Endothelial cell of umbilical vein (primary cell): ENCODE results near the gene CNNM4.

Experiments
- CTCF ChIP-seq, 2 donors: IDR thresholded peaks; 1 replicate in 1 of 2; 2 replicates in 1 of 2; pipeline ENCODE4 v1.5.1; 2011; ENCODE audit warnings: low read length in 2 of 2, mild to moderate bottlenecking in 2 of 2, moderate library complexity in 2 of 2, control low read depth in 1 of 2, inconsistent platforms in 1 of 2, low read depth in 1 of 2; ENCODE audit not compliant: insufficient read depth in 1 of 2; ENCODE audit errors: extremely low read depth in 1 of 2
- EZH2 ChIP-seq: IDR thresholded peaks from 2 replicates; pipeline ENCODE4 v1.6.1; 2012; ENCODE audit warnings: borderline replicate concordance, low read depth, mild to moderate bottlenecking, moderate library complexity, low read length, inconsistent platforms; ENCODE audit not compliant: severe bottlenecking
- FOS ChIP-seq: IDR thresholded peaks from 2 replicates; pipeline ENCODE4 v1.6.1; 2011; ENCODE audit warnings: mild to moderate bottlenecking, low read length, moderate library complexity, borderline replicate concordance; ENCODE audit not compliant: insufficient read depth
- JUN ChIP-seq: IDR thresholded peaks from 2 replicates; pipeline ENCODE4 v1.6.1; 2011; ENCODE audit warnings: borderline replicate concordance, low read depth; ENCODE audit not compliant: insufficient read length, insufficient read depth
- MAX ChIP-seq: IDR thresholded peaks from 2 replicates; pipeline ENCODE4 v1.6.1; 2011; ENCODE audit not compliant: insufficient read depth, insufficient read length
- POLR2A ChIP-seq: IDR thresholded peaks from 2 replicates; pipeline ENCODE4 v1.6.1; 2012; ENCODE audit warnings: low read depth, mild to moderate bottlenecking, control low read depth, low read length
- POLR2AphosphoS5 ChIP-seq: IDR thresholded peaks from 2 replicates; pipeline ENCODE4 v1.6.1; 2012; ENCODE audit warnings: low read depth, mild to moderate bottlenecking, control low read depth, low read length, moderate library complexity; ENCODE audit not compliant: insufficient read depth

- TF ChIP-seq CTCF (IDR thresholded peaks at IDR 0.05; ENCODE audit: extremely low read depth in 1 of 2, insufficient read depth in 1 of 2, low read depth in 1 of 2, low read length in 2 of 2) (no peak), EZH2 (no peak), FOS (no peak), MAX (no peak), POLR2A (no peak), POLR2AphosphoS5 (no peak), JUN (no peak)
Observed at GRCh38 chr2:96838345-96839292, 77.9 kb downstream of the CNNM4 start.
